ENCODE data around the gene PTPA. TPM values are rescaled to one million over a fixed set of nuclear protein-coding genes. Genes with fewer than 3 reads are reported as not detected.
A peak's percentile ranks its signal among the peaks of the same experiment; 100 is the strongest.

PTPA gene
- total RNA-seq, 3 donors from 2014 or later: 34.2 to 83.4 (median 71.1) TPM

DNA sequence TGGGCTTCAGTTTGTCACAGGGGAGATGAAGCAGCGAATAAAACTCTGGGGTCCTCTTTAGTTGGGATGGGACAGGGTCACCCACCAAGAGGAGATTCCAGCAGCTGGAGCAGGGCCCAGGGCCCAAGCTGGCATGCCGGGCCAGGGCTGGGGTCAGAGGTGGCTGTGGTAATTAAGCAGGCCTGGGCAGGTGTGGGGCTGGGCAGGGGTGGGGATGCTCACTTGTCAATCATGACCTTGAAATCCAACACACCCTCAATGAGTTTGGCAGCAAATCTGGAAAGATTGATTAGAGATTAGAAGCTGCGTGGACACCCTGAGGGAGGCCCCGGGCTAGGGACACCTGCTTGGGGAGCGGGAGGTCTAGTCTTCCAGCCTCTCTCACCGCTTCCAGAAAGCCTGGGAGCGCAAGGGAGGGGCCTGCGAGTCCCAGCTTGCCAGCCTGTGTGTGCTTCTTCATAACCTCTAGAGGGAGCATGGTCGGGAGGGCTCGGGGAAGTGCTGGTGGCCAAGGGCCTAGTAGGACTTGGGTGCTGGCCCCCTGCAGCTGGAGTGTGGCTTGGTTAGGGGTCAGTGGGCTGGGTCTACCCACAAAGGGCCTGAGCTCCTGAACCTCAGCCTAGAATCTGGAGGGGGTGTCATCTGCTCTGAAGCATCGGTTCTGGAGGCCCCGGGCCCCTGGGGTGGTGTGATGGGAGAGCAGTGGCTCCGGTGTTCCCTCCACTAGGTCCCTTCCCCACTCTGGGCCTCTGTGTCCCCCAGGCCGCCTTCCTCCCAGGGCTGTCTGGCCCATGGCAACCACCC, 8.2 kb upstream of the PTPA start:
- Histone ChIP-seq H3K4me1 (no peaks in the 10 kb centered on the region), H3K36me3 (no peaks in the 10 kb centered on the region), H3K9me3 (no peaks in the 10 kb centered on the region), H3K4me3 (no peak overlapping the region), H3K27me3 (no peaks in the 10 kb centered on the region), H3K27ac (no peak overlapping the region)
- no peak for DNase-seq (ENCODE audit: low spot score in 2 of 2)
- TF ChIP-seq, protein P1, sequence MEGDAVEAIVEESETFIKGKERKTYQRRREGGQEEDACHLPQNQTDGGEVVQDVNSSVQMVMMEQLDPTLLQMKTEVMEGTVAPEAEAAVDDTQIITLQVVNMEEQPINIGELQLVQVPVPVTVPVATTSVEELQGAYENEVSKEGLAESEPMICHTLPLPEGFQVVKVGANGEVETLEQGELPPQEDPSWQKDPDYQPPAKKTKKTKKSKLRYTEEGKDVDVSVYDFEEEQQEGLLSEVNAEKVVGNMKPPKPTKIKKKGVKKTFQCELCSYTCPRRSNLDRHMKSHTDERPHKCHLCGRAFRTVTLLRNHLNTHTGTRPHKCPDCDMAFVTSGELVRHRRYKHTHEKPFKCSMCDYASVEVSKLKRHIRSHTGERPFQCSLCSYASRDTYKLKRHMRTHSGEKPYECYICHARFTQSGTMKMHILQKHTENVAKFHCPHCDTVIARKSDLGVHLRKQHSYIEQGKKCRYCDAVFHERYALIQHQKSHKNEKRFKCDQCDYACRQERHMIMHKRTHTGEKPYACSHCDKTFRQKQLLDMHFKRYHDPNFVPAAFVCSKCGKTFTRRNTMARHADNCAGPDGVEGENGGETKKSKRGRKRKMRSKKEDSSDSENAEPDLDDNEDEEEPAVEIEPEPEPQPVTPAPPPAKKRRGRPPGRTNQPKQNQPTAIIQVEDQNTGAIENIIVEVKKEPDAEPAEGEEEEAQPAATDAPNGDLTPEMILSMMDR (IDR thresholded peaks at IDR 0.05): peak in 1 of 3 donors; percentile 18
- no peak for TF ChIP-seq POLR2A (IDR thresholded peaks at IDR 0.05)
- intact Hi-C loops (cut with DNase I; ENCODE audit: low total_unique reads): no loop called here

DNA sequence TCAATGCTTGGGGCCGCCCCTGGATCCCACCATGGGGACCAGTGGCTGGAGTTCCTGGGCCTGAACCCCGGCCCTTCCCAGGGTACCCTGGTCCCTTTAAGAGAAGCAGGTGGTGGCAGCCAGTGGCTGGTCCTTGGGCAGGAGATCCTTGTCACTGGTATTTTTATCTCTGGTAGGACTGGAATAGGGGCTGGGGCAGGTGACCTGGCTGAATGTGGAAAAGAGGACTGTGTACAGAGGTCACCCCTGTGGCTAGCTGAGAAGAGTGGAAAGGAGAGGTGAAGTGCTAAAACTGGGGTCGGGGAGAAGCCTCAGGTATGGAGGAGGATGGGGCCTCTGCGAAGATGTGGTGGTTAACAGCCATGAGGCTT, 7.6 kb upstream of the PTPA start:
- no peaks in the 10 kb centered on the region for H3K27me3 ChIP-seq
- H3K4me1 ChIP-seq: no peaks in the 10 kb centered on the region
- H3K4me3 ChIP-seq: no peak overlapping the region
- TF ChIP-seq POLR2A (IDR thresholded peaks at IDR 0.05) (no peak), POLR2AphosphoS5 (IDR thresholded peaks at IDR 0.05) (no peak)
- TF ChIP-seq, protein P1 (IDR thresholded peaks at IDR 0.05): no peak
- DNase-seq (ENCODE audit: low spot score in 2 of 2): no peak
- no peak overlapping the region for H3K27ac ChIP-seq
- intact Hi-C loops (cut with DNase I; ENCODE audit: low total_unique reads): no loop called here
- no peaks in the 10 kb centered on the region for H3K9me3 ChIP-seq
- H3K36me3 ChIP-seq: no peaks in the 10 kb centered on the region

DNA sequence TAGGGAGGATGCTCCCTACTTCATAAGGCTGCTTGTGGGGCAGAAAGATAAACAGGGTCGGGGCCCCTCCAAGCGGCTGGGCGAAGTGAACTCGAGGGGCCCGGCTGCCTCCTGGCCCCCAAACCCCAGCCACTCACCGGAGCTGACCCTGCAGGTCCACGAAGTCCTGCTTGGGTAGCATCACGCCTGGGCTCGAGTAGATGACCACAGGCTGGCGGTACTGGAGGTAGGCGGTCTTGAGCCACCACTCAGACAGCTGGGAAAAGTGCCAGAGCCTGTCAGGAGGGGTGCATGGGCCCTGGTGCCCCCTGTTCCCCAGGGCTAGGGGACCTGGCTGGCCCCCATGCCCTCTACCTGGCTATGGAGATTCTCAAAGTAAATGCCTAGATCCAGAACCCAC, 7.2 kb upstream of the PTPA start:
- no peaks in the 10 kb centered on the region for H3K4me1 ChIP-seq
- no peak for TF ChIP-seq POLR2A (IDR thresholded peaks at IDR 0.05)
- TF ChIP-seq, protein P1 (IDR thresholded peaks at IDR 0.05): no peak
- no peak for TF ChIP-seq POLR2AphosphoS5 (IDR thresholded peaks at IDR 0.05)
- no peaks in the 10 kb centered on the region for H3K27me3 ChIP-seq
- intact Hi-C loops (cut with DNase I; ENCODE audit: low total_unique reads): no loop called here
- H3K4me3 ChIP-seq: no peak overlapping the region
- H3K36me3 ChIP-seq: no peaks in the 10 kb centered on the region
- no peak overlapping the region for H3K27ac ChIP-seq
- H3K9me3 ChIP-seq: no peaks in the 10 kb centered on the region
- no peak for DNase-seq (ENCODE audit: low spot score in 2 of 2)

DNA sequence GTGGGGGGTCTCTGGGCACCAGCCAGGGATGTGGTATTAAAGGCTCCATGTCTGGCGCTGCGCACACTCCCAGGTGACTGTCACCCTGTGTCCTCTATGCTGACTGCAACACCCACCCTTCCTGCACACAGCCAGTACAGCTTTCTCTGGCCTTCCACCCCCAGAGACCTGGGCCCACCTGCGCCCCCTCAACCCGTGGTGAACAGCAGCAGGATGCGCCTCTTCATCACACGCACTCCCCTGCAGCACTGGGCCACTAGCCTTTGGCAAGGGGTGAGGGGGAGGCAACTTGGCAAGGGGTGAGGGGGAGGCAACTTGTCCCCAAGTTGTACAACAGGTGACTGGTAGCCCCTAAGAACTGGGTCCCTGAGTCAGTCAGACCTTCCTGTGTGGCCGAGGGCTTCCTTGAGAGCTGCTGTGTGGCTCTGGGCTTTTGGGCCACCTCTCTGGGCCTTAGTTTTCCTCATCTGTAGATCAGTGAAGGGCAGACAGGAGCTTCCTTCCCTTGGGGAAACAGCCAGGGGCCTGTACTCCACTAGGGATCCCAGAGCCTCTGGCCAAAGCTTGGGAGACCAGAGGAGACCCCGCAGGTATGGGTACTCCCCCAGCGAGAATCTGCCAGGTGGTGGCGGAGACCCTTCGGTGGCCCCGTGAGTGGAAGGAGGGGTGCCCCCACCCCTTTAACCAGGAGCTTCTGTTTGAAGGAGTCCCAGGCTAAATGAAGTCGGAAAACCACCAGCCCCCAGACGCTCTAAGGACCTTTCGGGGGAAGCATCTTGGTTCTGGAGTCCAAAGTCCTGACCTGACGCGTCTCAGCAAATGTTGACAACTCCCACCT, 5.1 kb upstream of the PTPA start:
- DNase-seq (ENCODE audit: low spot score in 2 of 2): no peak

More for the DNA sequence above, 5.1 kb upstream of the PTPA start:
- intact Hi-C loops (cut with DNase I; ENCODE audit: low total_unique reads): no loop called here
- no peaks in the 10 kb centered on the region for H3K27me3 ChIP-seq
- H3K36me3 ChIP-seq: no peaks in the 10 kb centered on the region
- no peak overlapping the region for H3K27ac ChIP-seq
- H3K4me1 ChIP-seq: no peaks in the 10 kb centered on the region
- no peak overlapping the region for H3K4me3 ChIP-seq
- no peaks in the 10 kb centered on the region for H3K9me3 ChIP-seq
- TF ChIP-seq POLR2A (IDR thresholded peaks at IDR 0.05): no peak
- no peak for TF ChIP-seq POLR2AphosphoS5 (IDR thresholded peaks at IDR 0.05)
- TF ChIP-seq, protein P1 (IDR thresholded peaks at IDR 0.05): no peak

Data from breast epithelium (tissue), 4 donors.